Occipital lobe (tissue), 2 donors: ENCODE results near the gene NDUFV3. TPM values are rescaled to one million over a fixed set of nuclear protein-coding genes. Genes with fewer than 3 reads are reported as not detected.

Source experiments
- small RNA-seq: library from RNA; depleted of rRNA; stranded (forward); fragments of <200 nt; gene quantifications from one replicate; pipeline ENCODE3, GENCODE V24; 2014
- total RNA-seq: library from RNA; depleted of rRNA; stranded (reverse); fragments of >200 nt; gene quantifications from one replicate; pipeline ENCODE4 v1.2.3, GENCODE V29; 2014

The NDUFV3 gene
- total RNA-seq, 1 donor from 2014 or later = 26.7 TPM

Small RNA genes lying within 50 kb of the gene (small RNA-seq; reads per million reads assigned to genes)
- gene MIR5692B = not detected

Other genes with a start within 250 kb of the NDUFV3 start
- 16.7 TPM for gene PDE9A, start 239.7 kb upstream of the NDUFV3 start, total RNA-seq
- gene WDR4, start 13.8 kb upstream of the NDUFV3 start, total RNA-seq = 15.1 TPM
- gene ERVH48-1, start 32.3 kb downstream of the NDUFV3 start, total RNA-seq = not detected
- gene PKNOX1, start 81.3 kb downstream of the NDUFV3 start, total RNA-seq = 18.9 TPM
- 68.3 TPM for gene CBS, start 182.5 kb downstream of the NDUFV3 start, total RNA-seq
- gene U2AF1, start 214.3 kb downstream of the NDUFV3 start, total RNA-seq = 26.4 TPM